ENCODE data around the gene IGFLR1.

IGFLR1 gene

GRCh38 chr19:35722897-35723296, 19.4 kb downstream of the IGFLR1 start:
- no peak for DNase-seq

- DNase-seq = no peak
These were observed 19.8 kb downstream of the IGFLR1 start for GRCh38 chr19:35722461-35722860.

GRCh38 chr19:35721374-35721773, 20.9 kb downstream of the IGFLR1 start:
- DNase-seq = no peak

- no peak for DNase-seq
These were observed 21.6 kb downstream of the IGFLR1 start for GRCh38 chr19:35720648-35721047.

- no peak for DNase-seq
These were observed 22.1 kb downstream of the IGFLR1 start for GRCh38 chr19:35720163-35720524.

DNA sequence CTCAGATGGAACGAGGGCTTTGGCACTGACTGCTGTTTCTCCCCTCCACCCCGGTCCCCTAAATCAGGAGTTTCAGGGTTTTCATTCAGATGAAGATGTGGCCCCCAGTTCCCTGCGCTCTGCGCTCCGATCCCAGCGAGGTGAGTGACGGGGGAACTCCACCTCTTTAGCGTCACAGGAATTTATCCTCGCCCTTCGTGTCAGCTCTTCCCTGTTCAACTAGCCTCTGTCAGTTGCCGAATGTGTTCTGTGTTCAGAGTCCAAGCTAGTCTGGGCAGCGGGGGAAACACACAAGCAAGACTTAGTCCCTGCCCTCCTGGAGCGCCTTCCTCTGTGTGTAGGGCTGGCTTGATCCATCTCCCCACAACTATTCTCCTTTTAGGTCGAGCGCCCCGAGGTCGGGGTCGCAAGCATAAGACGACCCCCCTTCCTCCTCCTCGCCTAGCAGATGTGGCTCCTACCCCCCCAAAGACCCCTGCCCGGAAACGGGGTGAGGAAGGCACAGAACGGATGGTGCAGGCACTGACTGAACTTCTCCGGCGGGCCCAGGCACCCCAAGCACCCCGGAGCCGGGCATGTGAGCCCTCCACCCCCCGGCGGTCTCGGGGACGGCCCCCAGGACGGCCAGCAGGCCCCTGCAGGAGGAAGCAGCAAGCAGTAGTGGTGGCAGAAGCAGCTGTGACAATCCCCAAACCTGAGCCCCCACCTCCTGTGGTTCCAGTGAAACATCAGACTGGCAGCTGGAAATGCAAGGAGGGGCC, 22.7 kb downstream of the IGFLR1 start:
- no peak for DNase-seq

DNA sequence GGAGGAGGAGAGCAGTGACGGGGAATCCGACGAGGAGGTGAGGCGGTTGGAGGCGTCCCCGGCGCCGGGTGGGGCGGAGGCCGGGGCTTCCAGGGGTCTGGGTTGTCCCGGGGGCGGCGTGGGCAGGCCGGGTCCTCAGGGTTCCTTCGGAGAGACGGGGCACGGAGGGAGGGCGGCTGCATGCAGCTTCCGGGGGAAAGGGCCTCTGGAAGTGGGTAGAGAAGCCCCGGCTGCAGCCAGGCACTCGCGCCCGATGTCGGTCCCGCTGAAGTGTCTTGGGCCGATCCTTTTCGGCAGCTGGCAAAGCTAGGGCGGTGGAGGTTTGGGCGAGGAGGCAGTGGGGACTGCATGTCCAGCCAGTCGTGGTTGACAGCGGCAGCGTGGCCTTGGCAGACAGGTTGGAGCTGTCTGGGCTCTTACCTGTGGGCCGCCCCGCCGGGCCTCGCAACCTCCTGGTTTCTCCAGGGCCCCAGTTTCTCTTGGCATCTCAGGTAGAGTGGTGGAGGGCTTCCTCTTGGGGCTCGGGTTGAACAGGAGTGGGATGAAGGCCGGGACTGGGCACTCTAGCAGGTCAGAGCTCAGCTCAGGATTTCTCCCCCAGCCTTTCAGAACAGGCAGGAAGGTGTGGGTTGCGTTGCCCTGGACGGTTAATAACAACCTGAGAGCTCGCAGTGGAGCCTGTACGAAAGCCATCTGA, 23.8 kb downstream of the IGFLR1 start:
- DNase-seq = peak; percentile 11 to 24

DNA sequence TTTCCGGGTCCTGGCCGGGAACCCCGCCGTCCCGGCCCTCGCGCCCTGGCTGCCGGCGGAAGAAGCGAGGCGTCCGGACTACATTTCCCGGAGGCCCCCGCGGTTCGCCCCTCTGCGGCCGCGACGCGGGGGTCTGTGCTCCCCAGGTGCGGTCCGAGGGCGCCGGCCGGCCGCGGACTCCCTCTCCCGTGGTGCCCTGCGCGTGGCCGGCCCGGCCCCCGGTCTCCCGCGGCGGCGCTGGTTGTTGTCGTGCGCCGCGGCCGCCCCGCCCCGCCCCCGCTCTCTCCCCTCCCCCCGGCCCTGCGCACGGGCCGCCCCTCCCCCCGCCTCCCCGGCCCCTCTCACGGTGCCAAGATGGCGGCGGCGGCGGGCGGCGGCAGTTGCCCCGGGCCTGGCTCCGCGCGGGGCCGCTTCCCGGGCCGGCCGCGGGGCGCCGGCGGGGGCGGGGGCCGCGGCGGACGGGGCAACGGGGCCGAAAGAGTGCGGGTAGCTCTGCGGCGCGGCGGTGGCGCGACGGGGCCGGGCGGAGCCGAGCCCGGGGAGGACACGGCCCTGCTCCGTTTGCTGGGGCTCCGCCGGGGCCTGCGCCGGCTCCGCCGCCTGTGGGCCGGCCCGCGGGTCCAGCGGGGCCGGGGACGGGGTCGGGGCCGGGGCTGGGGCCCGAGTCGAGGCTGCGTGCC, 24.4 kb downstream of the IGFLR1 start, which contains the start of gene KMT2B:
TSS of gene KMT2B (plus strand) at position 339 of the 680 bp plus-strand sequence. CDS start at position 355, 16 bp downstream.
- DNase-seq = no peak

DNA sequence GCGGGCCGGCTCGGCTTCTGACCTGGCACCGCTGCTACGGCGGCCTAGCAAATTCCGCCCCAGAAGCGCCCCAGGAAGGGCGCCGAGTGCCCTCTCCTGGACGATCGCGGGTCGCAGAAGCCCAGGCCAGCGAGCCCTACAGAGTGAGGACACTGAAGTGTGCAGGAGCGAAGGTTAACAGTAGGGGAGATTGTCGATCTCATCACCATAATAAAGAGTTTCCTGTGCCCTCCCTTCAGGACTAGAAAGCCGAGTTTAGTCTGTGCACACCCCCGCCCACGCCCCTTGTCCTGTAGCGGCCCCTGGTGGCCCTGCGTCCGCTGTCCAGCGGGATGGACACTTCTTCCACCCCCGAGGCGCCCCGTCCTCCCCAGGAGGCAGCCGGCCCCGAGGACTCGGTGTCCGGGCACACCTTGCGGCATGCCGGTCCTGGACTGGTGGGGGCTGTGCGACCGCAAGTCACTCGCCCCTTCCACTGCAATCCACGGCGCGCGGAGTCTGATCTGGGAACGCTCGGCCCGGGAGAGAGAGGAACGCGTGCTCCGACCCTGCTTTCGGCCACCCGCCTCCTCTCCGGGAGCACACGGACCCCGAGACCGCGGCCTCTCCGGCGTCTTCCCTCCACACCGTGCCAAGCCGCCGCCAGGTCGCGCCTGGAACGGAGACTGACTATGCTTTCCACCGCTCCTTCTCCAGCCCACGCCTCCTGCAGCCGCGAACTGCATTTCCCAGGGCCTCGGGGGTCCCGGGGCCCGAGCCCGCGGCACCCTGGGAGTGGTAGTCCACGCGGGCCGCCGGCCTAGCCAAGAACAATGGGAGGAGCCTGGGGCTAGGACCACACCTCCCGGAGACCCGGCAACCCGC, 25.2 kb downstream of the IGFLR1 start:
- DNase-seq = peak; percentile 94 to 96

DNA sequence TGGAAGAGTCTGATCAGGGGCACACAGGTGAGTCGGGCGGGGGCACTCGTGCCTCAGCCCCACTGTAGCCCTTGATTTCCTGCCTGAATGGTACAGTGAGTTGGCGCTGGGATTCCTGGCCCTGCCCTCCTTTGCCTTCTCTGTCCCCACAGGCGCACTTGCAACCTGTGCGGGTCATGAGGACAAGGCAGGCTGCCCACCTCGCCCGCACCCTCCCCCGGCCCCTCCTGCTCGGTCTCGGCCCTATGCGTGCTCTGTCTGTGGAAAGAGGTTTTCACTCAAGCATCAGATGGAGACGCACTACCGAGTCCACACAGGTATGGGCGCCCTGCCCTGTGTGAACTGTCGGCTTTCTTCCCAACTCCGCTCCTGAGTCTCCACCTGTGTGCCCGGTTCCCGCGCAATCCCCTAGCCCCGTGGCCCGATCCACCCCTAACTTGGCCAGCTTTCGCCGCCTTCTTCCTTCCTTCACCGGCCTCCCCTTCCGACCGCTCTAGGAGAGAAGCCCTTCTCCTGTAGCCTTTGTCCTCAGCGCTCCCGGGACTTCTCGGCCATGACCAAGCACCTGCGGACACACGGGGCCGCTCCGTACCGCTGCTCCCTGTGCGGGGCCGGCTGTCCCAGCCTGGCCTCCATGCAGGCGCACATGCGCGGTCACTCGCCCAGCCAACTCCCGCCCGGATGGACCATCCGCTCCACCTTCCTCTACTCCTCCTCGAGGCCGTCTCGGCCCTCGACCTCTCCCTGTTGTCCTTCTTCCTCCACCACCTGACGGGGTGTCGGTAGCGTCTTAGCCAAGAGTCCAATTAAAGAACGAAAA, 26.1 kb downstream of the IGFLR1 start:
- peak in 1 of 2 experiments; percentile 29 for DNase-seq

GRCh38 chr19:35715355-35715809, 26.9 kb downstream of the IGFLR1 start:
- DNase-seq = no peak

DNA sequence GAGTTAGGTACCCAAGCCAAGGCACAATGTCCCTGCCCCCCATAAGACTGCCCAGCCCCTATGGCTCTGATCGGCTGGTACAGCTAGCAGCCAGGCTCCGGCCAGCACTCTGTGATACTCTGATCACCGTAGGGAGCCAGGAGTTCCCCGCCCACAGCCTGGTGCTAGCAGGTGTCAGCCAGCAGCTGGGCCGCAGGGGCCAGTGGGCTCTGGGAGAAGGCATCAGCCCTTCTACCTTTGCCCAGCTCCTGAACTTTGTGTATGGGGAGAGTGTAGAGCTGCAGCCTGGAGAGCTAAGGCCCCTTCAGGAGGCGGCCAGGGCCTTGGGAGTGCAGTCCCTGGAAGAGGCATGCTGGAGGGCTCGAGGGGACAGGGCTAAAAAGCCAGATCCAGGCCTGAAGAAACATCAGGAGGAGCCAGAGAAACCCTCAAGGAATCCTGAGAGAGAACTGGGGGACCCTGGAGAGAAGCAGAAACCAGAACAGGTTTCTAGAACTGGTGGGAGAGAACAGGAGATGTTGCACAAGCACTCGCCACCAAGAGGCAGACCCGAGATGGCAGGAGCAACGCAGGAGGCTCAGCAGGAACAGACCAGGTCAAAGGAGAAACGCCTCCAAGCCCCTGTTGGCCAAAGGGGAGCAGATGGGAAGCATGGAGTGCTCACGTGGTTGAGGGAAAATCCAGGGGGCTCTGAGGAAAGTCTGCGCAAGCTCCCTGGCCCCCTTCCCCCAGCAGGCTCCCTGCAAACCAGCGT, 27.5 kb downstream of the IGFLR1 start:
- DNase-seq = peak; percentile 25 to 31

GRCh38 chr19:35713904-35714495, 28.3 kb downstream of the IGFLR1 start:
- no peak for DNase-seq

DNA sequence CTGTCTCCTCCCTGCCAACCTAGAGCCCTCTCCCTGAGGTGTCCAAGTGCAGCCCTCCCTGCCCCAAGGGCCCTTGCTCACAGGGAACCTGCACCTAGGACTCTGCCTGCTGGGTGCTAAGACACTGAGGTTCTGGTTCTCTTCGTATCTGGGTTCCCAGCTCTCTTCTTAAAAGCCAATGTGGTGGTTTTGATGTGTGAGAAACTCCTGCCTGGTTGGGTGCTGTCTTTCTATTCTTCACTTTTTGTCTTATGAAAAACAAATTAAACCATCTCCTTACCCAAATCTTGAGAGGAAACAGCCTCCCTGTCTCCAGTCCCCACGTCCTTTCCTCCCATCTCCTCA, 28.8 kb downstream of the IGFLR1 start:
- DNase-seq = no peak

- DNase-seq = no peak
These were observed 29.4 kb downstream of the IGFLR1 start for GRCh38 chr19:35712567-35713505.

DNA sequence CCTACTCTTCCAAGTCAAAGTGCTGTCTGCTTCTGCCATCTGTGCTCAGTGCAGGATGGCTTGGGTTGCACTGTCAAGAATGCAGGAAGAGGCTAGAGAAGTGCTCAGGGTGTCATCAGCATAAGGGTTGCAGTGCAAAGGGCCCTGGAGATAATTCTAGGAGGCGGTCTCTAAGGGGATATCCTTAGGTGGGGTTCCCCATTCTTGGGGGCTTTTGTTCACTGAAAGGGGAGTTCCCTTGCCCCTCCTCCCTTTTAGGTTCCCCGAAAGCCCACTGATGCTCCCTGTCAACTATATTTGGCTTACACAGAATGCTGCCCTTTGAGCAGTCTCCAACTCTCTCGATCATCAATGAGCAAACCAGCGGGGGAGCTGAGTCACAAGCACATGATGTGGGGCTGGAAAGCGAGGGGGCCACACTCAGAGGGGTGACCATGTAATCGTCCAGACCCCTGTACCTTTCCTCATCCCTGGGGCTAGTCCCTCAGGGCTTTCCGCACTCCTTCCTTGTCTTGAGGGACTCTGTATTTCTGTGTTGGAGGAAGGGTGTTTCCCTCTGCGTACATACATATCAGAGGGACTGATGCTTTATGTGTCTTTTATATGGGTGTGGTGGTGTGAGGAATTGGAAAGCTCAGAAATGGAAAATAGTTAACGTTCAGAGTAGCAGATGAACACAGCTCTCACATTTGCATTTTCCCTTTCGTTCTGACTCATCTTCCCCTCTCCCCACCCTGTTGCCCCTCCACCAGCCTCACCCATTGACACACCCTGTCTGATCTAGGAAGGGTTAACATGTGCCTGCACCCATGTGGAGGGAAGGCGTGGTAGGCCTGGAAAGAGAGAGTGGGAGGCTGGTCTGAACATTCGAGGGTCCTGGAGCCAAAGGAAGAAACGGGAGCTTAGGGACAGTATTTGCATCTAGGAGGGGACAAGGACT, 31.2 kb downstream of the IGFLR1 start:
- no peak for DNase-seq

- no peak for DNase-seq
These were observed 33.9 kb downstream of the IGFLR1 start for GRCh38 chr19:35708391-35708790.

- DNase-seq = no peak
These were observed 38.0 kb downstream of the IGFLR1 start, which contains the start of gene ZBTB32 for GRCh38 chr19:35704218-35704617. TSS of gene ZBTB32 (plus strand) at chr19:35704558. CDS start at chr19:35714627, 10,069 bp downstream.
